22Rv1 (cell line): ENCODE data around the gene CISD1.

Source experiments
- ZFX ChIP-seq: fragments of 450-650 bp; IDR thresholded peaks from 2 replicates; pipeline ENCODE4 v1.6.1; 2017; ENCODE audit warnings: antibody characterized with exemption, borderline replicate concordance
- TF ChIP-seq, protein P1 (sequence below): fragments of 450-650 bp; IDR thresholded peaks from 2 replicates; pipeline ENCODE4 v1.5.1; 2017; ENCODE audit warnings: mild to moderate bottlenecking

DNA sequence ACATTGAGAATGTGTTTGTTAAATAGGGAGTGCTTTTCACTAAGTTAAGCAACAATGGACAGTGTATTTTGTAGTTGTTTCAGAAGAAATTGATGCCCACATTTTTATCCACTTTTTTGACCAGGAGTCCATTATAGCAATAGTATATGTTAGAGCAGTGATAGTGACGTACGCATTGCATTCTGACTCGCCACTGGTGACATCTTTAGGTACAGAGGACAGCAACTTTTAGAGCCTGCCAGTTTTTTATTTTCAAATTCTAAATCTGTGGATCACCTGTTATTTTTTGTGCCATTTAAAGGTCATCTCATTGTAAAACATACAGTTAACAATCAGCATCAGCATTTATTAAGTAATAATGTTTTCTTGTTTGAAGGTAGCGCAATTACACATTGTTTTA lies 67.3 kb downstream of the CISD1 start:
- TF ChIP-seq, protein P1, sequence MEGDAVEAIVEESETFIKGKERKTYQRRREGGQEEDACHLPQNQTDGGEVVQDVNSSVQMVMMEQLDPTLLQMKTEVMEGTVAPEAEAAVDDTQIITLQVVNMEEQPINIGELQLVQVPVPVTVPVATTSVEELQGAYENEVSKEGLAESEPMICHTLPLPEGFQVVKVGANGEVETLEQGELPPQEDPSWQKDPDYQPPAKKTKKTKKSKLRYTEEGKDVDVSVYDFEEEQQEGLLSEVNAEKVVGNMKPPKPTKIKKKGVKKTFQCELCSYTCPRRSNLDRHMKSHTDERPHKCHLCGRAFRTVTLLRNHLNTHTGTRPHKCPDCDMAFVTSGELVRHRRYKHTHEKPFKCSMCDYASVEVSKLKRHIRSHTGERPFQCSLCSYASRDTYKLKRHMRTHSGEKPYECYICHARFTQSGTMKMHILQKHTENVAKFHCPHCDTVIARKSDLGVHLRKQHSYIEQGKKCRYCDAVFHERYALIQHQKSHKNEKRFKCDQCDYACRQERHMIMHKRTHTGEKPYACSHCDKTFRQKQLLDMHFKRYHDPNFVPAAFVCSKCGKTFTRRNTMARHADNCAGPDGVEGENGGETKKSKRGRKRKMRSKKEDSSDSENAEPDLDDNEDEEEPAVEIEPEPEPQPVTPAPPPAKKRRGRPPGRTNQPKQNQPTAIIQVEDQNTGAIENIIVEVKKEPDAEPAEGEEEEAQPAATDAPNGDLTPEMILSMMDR = no peak
- TF ChIP-seq ZFX = no peak
